Kidney capillary endothelial cell (primary cell): ENCODE results near the gene SCN8A.

Experiments used
- DNase-seq: peaks from one replicate; pipeline ENCODE4 v3.0.0-alpha.2; 2018; ENCODE audit warnings: low spot score

Gene SCN8A

GRCh38 chr12:51717326-51717925 is 126.4 kb downstream of the SCN8A start:
- DNase-seq: no peak

DNA sequence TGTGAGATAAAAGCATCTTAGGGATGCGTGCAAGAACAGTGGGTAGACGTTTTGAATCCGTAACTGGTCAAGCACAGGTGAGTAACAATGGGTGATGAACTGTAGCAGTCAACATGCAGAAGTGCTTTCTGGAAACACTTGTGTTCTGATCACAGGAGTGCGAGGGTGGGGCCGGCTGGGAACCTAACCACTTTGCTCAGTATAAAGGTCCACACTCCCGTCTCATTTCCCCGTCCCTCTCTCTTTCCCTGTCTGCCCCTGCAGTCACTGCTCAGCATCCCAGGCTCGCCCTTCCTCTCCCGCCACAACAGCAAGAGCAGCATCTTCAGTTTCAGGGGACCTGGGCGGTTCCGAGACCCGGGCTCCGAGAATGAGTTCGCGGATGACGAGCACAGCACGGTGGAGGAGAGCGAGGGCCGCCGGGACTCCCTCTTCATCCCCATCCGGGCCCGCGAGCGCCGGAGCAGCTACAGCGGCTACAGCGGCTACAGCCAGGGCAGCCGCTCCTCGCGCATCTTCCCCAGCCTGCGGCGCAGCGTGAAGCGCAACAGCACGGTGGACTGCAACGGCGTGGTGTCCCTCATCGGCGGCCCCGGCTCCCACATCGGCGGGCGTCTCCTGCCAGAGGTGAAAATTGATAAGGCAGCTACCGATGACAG is 130.4 kb downstream of the SCN8A start:
- peak; percentile 37 for DNase-seq

DNA sequence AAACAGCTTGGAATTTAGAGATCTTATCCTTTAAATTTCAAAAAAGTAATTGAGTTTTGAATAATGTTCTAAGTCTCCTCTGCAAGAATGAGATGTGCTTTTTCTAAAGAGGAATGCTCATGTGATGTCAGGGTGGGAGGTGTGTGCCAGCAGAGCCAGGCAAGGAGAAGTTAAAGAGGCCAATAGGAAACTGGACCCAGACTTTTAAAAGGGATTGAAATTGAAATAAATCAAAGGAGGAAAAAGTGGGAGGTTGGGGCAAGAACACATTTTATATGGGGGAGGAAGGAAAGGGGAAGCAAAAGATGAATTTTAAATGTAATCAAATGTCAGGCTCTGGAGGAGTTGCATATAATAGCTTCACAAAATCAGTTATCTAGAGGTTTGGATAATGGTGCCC is 131.4 kb downstream of the SCN8A start:
- DNase-seq: no peak

- no peak for DNase-seq
These were observed 135.1 kb downstream of the SCN8A start for GRCh38 chr12:51726161-51726560.

DNA sequence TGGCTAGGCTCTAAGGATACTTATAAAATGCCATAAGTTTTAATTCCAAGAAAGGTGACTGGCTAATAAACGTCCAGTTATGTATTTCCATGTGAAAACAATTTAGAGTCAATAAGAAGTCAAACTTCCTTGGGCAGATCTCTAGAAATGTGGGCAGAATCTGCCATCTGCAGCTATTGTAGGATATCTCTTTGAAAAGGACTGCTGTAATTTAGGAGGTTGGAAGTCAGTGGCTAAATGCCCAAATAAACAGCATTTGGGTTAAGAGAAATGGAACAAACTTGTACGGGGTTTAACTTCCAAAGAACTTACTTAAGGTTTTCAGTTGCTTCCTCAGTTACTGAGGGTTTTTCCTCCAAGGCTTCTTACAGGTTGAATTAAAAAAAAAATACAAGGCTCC is 135.9 kb downstream of the SCN8A start:
- no peak for DNase-seq

- no peak for DNase-seq
These were observed 138.3 kb downstream of the SCN8A start for GRCh38 chr12:51729331-51729730.

- DNase-seq: no peak
These were observed 139.7 kb downstream of the SCN8A start for GRCh38 chr12:51730745-51731144.

DNA sequence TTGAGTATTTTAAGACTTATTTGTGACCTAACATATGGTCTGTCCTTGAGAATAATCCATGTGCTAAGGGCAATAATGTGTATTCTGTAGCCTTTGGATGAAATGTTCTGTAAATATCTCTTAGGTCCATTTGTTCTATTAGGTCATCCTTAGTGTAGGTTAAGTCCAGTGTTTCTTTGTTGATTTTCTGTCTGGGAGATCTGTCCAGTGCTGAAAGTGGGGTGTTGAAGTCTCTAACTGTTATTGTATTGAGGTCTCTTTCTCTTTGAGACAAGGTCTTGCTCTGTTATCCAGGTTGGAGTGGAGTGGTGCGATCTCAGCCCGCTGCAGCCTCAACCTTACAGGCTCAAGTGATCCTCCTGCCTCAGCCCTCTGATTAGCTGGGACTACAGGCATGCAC is 149.5 kb downstream of the SCN8A start:
- no peak for DNase-seq

- DNase-seq: peak; percentile 19
These were observed 153.2 kb downstream of the SCN8A start for GRCh38 chr12:51744235-51744634.

DNA sequence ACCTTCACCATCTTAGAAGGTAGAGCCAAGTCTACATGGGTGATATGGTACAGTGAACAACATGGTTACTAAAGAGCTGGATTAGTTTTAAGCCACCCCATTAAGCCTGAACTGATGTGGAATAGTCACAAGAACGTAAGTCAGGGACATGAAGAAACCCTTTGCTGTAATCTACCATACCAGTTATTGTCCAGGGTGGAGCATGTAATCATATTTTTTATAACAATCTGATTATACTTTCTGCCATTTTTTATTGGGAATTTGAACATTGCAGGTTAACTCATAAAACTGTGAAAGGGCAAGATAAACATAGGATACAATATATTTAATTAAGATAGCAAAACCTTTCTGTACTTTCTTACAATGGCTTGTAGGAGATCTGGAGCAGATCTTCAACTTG is 153.9 kb downstream of the SCN8A start:
- no peak for DNase-seq

GRCh38 chr12:51746416-51746815 is 155.4 kb downstream of the SCN8A start:
- DNase-seq: no peak

DNA sequence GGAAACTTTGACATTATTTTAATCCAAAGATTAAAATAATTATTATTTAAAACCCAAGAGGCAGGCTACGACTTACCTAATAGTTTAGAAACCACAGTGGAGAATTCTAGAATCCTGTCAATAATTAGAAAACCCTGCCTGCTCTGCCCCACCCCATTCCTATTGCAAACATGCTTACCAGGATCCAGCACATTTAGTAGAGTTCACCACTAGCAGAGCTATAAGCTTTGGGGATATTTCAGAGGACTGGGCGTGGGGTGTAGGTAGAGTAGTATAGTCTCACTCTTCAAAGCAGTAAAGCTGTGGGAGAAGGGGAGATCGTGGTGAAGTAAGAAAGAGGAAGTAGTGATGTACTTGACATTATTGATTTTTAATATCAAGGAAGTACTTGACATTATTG is 157.2 kb downstream of the SCN8A start:
- no peak for DNase-seq

DNA sequence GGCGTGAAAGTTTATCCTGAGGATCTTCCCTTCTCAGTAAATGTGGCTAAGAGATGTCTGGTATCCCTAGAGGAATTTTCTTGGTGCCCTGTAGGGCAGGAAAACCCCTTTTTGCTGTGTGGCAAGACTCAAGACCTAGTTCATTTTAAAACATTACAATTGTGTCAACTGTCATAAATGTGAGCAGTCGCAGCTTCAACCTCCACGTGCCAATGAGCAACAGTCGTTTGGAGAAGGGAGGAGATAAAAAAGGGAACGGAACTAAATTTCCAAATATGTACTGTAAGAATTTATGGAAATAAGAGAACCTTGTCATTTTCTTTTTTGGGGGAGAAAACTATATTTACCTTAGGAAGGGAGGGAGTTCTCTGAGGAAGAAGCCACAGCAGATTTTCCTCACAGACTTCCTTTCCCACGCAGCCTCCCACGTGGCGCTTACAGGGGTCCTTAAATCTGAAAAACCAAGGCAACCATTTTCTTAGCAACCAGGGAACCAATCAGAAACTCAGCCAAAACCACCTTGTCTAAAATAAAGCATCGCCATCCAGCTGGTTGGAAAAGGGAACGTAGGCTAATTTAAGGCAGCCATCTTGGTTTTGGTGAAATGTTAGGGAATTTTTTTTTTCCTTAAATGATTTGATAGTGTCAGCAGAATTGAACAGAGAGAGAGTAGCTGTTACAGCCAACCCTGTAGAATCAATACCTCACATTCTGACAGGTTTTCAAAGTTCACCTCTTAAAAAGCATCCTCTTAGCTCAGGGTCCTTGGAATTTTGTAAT is 158.4 kb downstream of the SCN8A start:
- no peak for DNase-seq

DNA sequence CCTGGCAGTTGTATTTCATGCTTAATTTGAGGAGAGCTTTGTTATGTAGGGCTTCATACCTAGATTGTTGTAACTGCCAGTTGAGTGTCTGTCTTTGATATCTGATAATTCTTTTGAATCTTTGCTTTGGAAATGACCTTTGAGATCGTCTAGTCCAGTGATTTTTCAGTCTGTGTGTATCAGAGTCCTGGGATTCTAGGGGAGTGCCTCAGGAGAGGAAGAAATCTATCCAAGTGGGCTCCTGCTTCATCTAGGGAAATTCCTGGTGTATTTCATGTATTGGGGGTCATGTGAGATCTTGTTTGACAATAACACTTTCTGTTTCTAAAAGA is 158.9 kb downstream of the SCN8A start:
- no peak for DNase-seq

DNA sequence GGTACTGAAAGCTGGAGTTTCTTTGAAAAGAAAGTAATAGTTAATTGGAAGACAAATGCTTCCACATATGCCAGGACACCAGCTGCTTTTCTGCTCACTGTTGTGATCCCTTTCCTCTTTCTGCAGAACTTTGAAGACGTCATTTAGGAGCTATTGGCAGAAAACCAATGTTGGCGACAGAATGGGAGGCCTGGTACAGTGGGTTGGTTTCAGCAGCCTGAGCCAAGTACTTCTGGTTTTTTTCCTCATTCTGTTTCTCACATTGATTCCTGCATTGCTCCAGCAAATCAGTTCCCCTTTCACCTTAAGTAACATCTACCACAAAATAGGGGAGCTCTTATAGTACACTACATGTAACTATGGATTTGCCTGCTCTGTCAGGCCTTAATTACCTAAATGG is 160.6 kb downstream of the SCN8A start:
- DNase-seq: no peak

- DNase-seq: no peak
These were observed 161.3 kb downstream of the SCN8A start for GRCh38 chr12:51752234-51752889.

DNA sequence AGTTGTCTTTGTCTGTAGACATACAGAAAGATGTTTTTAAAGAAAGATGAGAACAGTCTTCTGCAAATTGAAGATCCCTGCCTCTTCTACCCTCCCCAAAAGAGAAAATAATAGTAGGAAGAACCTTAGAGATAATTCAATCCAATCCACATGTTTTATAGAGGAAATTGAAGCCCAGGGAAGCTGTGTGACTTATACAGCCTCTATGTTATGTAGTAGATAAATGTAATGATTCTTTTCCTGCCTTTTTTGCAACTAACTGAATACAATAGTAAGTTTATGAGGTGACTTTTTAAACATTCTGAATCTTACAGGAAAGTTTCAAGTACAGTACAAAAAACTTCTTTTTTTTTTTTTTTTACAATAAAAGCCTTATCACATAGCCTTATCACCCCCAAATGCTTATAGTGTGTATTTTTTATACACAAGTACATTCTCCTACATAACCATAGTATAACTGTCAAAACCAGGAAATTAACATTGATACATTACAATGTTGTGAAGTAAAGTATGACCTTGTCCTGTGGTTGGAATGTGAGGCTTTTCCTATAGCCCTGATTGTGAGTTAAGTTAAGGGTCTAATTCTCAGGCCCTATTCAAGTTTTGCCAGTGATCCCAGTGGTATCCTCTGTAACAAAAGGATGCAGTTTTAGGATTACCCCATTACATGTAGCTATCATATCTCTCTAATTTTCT is 163.1 kb downstream of the SCN8A start:
- no peak for DNase-seq

DNA sequence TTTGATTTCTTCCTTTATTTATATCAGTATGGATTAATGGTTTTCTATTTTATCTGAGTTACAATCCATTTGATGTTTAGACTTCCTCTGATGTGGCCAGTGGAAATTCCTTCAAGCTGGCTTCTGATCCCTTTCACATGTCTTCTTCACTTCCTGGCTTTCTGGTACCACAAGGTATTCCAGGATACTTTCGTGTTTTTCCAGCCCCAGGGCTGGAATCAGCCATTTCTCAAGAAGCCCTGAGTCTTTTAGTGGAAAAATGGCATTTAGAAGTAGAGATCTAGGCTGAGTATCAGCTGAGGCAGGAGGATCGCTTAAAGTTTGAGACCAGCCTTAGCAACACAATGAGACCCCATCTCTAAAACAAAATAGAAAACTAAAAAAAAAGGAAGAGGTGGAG is 164.2 kb downstream of the SCN8A start:
- no peak for DNase-seq

GRCh38 chr12:51759175-51759574 is 168.1 kb downstream of the SCN8A start:
- DNase-seq: no peak

GRCh38 chr12:51759695-51760094 is 168.7 kb downstream of the SCN8A start:
- DNase-seq: no peak

DNA sequence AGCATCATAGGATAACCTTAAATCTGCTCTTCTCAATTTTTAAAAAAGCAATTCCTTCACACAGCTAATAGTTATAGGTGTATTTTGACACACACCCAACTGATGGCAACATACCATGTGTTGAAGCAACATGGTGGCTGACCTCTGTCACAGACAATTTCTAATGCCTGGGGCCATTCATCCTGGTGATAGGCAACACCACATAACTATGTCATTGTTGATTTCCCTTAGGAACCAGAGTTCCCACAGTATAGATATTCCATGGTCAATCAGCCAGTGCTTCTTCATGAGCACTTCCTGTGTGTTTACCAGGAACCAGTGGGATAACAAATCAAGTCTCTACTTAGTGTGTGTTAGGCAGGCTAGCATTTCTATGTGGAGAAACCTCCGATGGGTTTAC is 169.2 kb downstream of the SCN8A start:
- DNase-seq: no peak

- DNase-seq: no peak
These were observed 172.7 kb downstream of the SCN8A start for GRCh38 chr12:51763743-51764142.
